HEK293T (cell line): Measurements from ENCODE around the gene NCAN.
A peak's percentile ranks its signal among the peaks of the same experiment; 100 is the strongest.

Experiments used
- CTCF ChIA-PET: fragments of 350-600 bp; formaldehyde crosslinking; extraction: SDS; loops from one replicate; lab custom pipeline; 2021; ENCODE audit warnings: antibody characterized with exemption, inconsistent platforms; lab: Yijun Ruan, JAX
- POLR2A ChIA-PET: fragments of 350-600 bp; formaldehyde crosslinking; extraction: SDS; loops from one replicate; lab custom pipeline; 2020; ENCODE audit warnings: antibody characterized with exemption, inconsistent platforms; lab: Yijun Ruan, JAX
- DNase-seq: peaks from one replicate; pipeline ENCODE4 v3.0.0; 2012; ENCODE audit warnings: mixed read lengths; ENCODE audit errors: extremely low spot score
- ARNT ChIP-seq: fragments of 450-650 bp; IDR thresholded peaks from 2 replicates; pipeline ENCODE4 v1.6.1; 2017; ENCODE audit warnings: mild to moderate bottlenecking
- BHLHE40 ChIP-seq: fragments of 450-650 bp; IDR thresholded peaks from 2 replicates; pipeline ENCODE4 v1.6.1; 2016; ENCODE audit warnings: mild to moderate bottlenecking, moderate library complexity, borderline replicate concordance
- CTBP1 ChIP-seq: fragments of 450-650 bp; IDR thresholded peaks from 2 replicates; pipeline ENCODE4 v1.6.1; 2016; ENCODE audit warnings: borderline replicate concordance
- ELF4 ChIP-seq: fragments of 450-650 bp; IDR thresholded peaks from 2 replicates; pipeline ENCODE4 v1.6.1; 2017; ENCODE audit warnings: antibody characterized with exemption
- FOXA1 ChIP-seq: fragments of 450-650 bp; IDR thresholded peaks from 2 replicates; pipeline ENCODE4 v1.6.1; 2016; ENCODE audit warnings: mild to moderate bottlenecking
- FOXK2 ChIP-seq: fragments of 450-650 bp; IDR thresholded peaks from 2 replicates; pipeline ENCODE4 v1.6.1; 2016; ENCODE audit warnings: mild to moderate bottlenecking
- FOXM1 ChIP-seq: fragments of 450-650 bp; IDR thresholded peaks from 2 replicates; pipeline ENCODE4 v1.6.1; 2017; ENCODE audit warnings: mild to moderate bottlenecking, borderline replicate concordance
- HDGF ChIP-seq: fragments of 450-650 bp; IDR thresholded peaks from 2 replicates; pipeline ENCODE4 v1.6.1; 2017; ENCODE audit warnings: antibody characterized with exemption, borderline replicate concordance
- L3MBTL2 ChIP-seq: fragments of 450-650 bp; conservative IDR thresholded peaks from 2 replicates; pipeline ENCODE4 v1.6.1; 2016; ENCODE audit warnings: mild to moderate bottlenecking
- LEF1 ChIP-seq: fragments of 450-650 bp; IDR thresholded peaks from 2 replicates; pipeline ENCODE4 v1.6.1; 2017; ENCODE audit warnings: mild to moderate bottlenecking, borderline replicate concordance
- NFRKB ChIP-seq: fragments of 450-650 bp; IDR thresholded peaks from 2 replicates; pipeline ENCODE4 v1.6.1; 2016; ENCODE audit warnings: mild to moderate bottlenecking, moderate library complexity
- PKNOX1 ChIP-seq: fragments of 450-650 bp; IDR thresholded peaks from 2 replicates; pipeline ENCODE4 v1.6.1; 2016
- SP1 ChIP-seq: fragments of 450-650 bp; IDR thresholded peaks from 2 replicates; pipeline ENCODE4 v1.6.1; 2017
- SUZ12 ChIP-seq: fragments of 450-650 bp; IDR thresholded peaks from 2 replicates; pipeline ENCODE4 v1.6.1; 2016; ENCODE audit warnings: mild to moderate bottlenecking
- TARDBP ChIP-seq: fragments of 450-650 bp; IDR thresholded peaks from 2 replicates; pipeline ENCODE4 v1.6.1; 2016
- ZNF384 ChIP-seq: fragments of 450-650 bp; IDR thresholded peaks from 2 replicates; pipeline ENCODE4 v1.6.1; 2016

NCAN gene

GRCh38 chr19:19232261-19232721, 20.5 kb downstream of the NCAN start:
- ChIA-PET POLR2A (no interaction called here), CTCF (no interaction called here)
- TF ChIP-seq SUZ12 (no peak), LEF1 (no peak), BHLHE40 (no peak), FOXA1 (no peak), ZNF384 (no peak), NFRKB (no peak), ARNT (no peak), FOXK2 (no peak), PKNOX1 (no peak), HDGF (no peak), SP1 (no peak), L3MBTL2 (no peak), FOXM1 (no peak)
- DNase-seq = no peak

- POLR2A ChIA-PET = interaction anchor here (1.6 kb wide), 1 partner anchor 32 kb away, joined by 4 read pairs; the partner anchor contains the start of gene NR2C2AP
- CTCF ChIA-PET = no interaction called here
- TF ChIP-seq ARNT (no peak), FOXM1 (no peak), NFRKB (no peak), CTBP1 (no peak), ELF4 (no peak), TARDBP (no peak), FOXA1 (no peak), PKNOX1 (no peak), FOXK2 (no peak), SUZ12 (no peak), SP1 (no peak), BHLHE40 (no peak), L3MBTL2 (no peak), ZNF384 (no peak), HDGF (no peak), LEF1 (no peak)
- DNase-seq = no peak
Observed at GRCh38 chr19:19234220-19234816, 22.6 kb downstream of the NCAN start.

- ChIA-PET POLR2A (no interaction called here), CTCF (no interaction called here)
- no peak for TF ChIP-seq TARDBP
- TF ChIP-seq SUZ12 = no peak
- no peak for TF ChIP-seq BHLHE40
- no peak for TF ChIP-seq PKNOX1
- no peak for TF ChIP-seq LEF1
- no peak for TF ChIP-seq NFRKB
- no peak for TF ChIP-seq FOXK2
- TF ChIP-seq FOXM1 = no peak
- no peak for TF ChIP-seq ARNT
- TF ChIP-seq FOXA1 = no peak
- no peak for TF ChIP-seq L3MBTL2
- no peak for TF ChIP-seq CTBP1
- TF ChIP-seq ZNF384 = no peak
- TF ChIP-seq ELF4 = no peak
- no peak for TF ChIP-seq HDGF
- TF ChIP-seq SP1 = no peak
- no peak for DNase-seq
Observed at GRCh38 chr19:19236173-19236572, 24.4 kb downstream of the NCAN start.

- ChIA-PET CTCF (no interaction called here), POLR2A (no interaction called here)
- TF ChIP-seq NFRKB = no peak
- TF ChIP-seq SP1 = no peak
- TF ChIP-seq BHLHE40 = no peak
- TF ChIP-seq PKNOX1 = no peak
- TF ChIP-seq LEF1 = no peak
- TF ChIP-seq CTBP1 = no peak
- TF ChIP-seq FOXM1 = no peak
- TF ChIP-seq ELF4 = no peak
- TF ChIP-seq SUZ12 = no peak
- TF ChIP-seq FOXA1 = no peak
- no peak for TF ChIP-seq ZNF384
- no peak for TF ChIP-seq HDGF
- TF ChIP-seq L3MBTL2 = no peak
- TF ChIP-seq ARNT = no peak
- no peak for TF ChIP-seq TARDBP
- no peak for TF ChIP-seq FOXK2
- no peak for DNase-seq
Observed at GRCh38 chr19:19238126-19238894, 26.6 kb downstream of the NCAN start.

- POLR2A ChIA-PET = no interaction called here
- TF ChIP-seq FOXA1 (no peak), PKNOX1 (peak; percentile 51)
- CTCF ChIA-PET = no interaction called here
Observed at GRCh38 chr19:19239675-19240074, 27.9 kb downstream of the NCAN start.

More at GRCh38 chr19:19239675-19240074, 27.9 kb downstream of the NCAN start:
- no peak for DNase-seq
